ENCODE measurements around the gene IL17RA.

- TF ChIP-seq CTCF (IDR thresholded peaks at IDR 0.05) = no peak
- TF ChIP-seq REST (IDR thresholded peaks at IDR 0.05; ENCODE audit: insufficient read depth in 1 of 2, low read depth in 2 of 2, low read length in 1 of 2) = no peak
- no peak for TF ChIP-seq POLR2AphosphoS5 (IDR thresholded peaks at IDR 0.05; ENCODE audit: low read depth, low read length)
- TF ChIP-seq TCF7L2 (IDR thresholded peaks at IDR 0.05; ENCODE audit: low read depth, low read length) = no peak
Measured at GRCh38 chr22:17158176-17158567, 73.4 kb downstream of the IL17RA start.

Measured in Panc1 (cell line).